CD4-positive, alpha-beta T cell (primary cell): ENCODE results near the gene ERBIN. TPM values are rescaled to one million over a fixed set of nuclear protein-coding genes. Genes with fewer than 3 reads are reported as not detected.
"Not testable (repeated sequence)": the region's sequence is repeated elsewhere in the genome, so short reads cannot be mapped to it uniquely, and the experiment has no call there.

Source experiments
- ATAC-seq: fragments of 200-7000 bp; cut with Tn5 transposase; one replicate; pipeline ENCODE4 v1.10.0; 2022; ENCODE audit warnings: mild to moderate bottlenecking; ENCODE audit not compliant: poor library complexity
- CTCF ChIA-PET: fragments of 350-600 bp; sonication (Branson Sonifier 250); formaldehyde crosslinking; loops from one replicate; lab custom pipeline; 2021; ENCODE audit warnings: antibody characterized with exemption, inconsistent platforms; lab: Charles Lee
- POLR2A ChIA-PET: fragments of 350-600 bp; sonication (Branson Sonifier 250); formaldehyde crosslinking; loops from one replicate; lab custom pipeline; 2021; ENCODE audit warnings: antibody characterized with exemption, inconsistent platforms; lab: Charles Lee
- DNase-seq, 14 experiments: peaks; one replicate each; pipeline ENCODE4 v3.0.0-alpha.2; 2013 to 2020; ENCODE audit warnings: mixed read lengths in 2 of 14
- H3K27ac ChIP-seq, 2 donors: one replicate each; pipeline versions ENCODE4 v1.5.1 to v1.7.0; 2013; ENCODE audit warnings: low read length in 2 of 2, low read depth in 1 of 2, mild to moderate bottlenecking in 1 of 2
- H3K27me3 ChIP-seq, 2 experiments: 1 replicate in 1 of 2; 2 replicates in 1 of 2; pipeline versions ENCODE4 v1.6.1 to v1.7.0; 2013; ENCODE audit warnings: low read length in 2 of 2, control low read depth in 1 of 2, mild to moderate bottlenecking in 1 of 2, moderate library complexity in 1 of 2; ENCODE audit not compliant: insufficient read depth in 2 of 2, control insufficient read depth in 1 of 2
- H3K36me3 ChIP-seq: one replicate; pipeline ENCODE4 v1.6.1; 2013; ENCODE audit warnings: low read length, control low read depth; ENCODE audit not compliant: insufficient read depth
- H3K4me1 ChIP-seq: one replicate; pipeline ENCODE4 v1.6.1; 2013; ENCODE audit warnings: low read length, control low read depth; ENCODE audit not compliant: insufficient read depth
- H3K4me3 ChIP-seq: one replicate; pipeline ENCODE4 v1.5.1; 2013; ENCODE audit warnings: mild to moderate bottlenecking, low read length, moderate library complexity
- H3K9me3 ChIP-seq, 2 experiments: 1 replicate in 1 of 2; 2 replicates in 1 of 2; pipeline versions ENCODE4 v1.6.1 to v1.7.0; 2013; ENCODE audit warnings: low read length in 2 of 2, mild to moderate bottlenecking in 2 of 2, control low read depth in 1 of 2, moderate library complexity in 1 of 2; ENCODE audit not compliant: control insufficient read depth in 1 of 2, insufficient read depth in 1 of 2
- H3K27ac Mint-ChIP-seq: one replicate; pipeline ENCODE4 v1.8.0; 2020; ENCODE audit warnings: mixed read lengths
- H3K27me3 Mint-ChIP-seq: one replicate; pipeline ENCODE4 v1.8.0; 2021; ENCODE audit warnings: mixed read lengths
- H3K36me3 Mint-ChIP-seq: one replicate; pipeline ENCODE4 v1.8.0; 2021; ENCODE audit warnings: low read depth, mixed read lengths
- H3K4me1 Mint-ChIP-seq: one replicate; pipeline ENCODE4 v1.8.0; 2021; ENCODE audit warnings: low read depth, mixed read lengths
- H3K4me3 Mint-ChIP-seq: one replicate; pipeline ENCODE4 v1.8.0; 2020; ENCODE audit warnings: mild to moderate bottlenecking, mixed read lengths
- H3K9me3 Mint-ChIP-seq: one replicate; pipeline ENCODE4 v1.8.0; 2020; ENCODE audit warnings: mixed read lengths
- intact Hi-C, 2 experiments: fragments of 100-400 bp; cut with DNase I in 1 of 2; cut with micrococcal nuclease in 1 of 2; formaldehyde crosslinking; loops; one replicate each; pipeline versions ENCODE4 v1.15.1 to v1.9.0; 2023 to 2025; cut with DNase I, micrococcal nuclease
- total RNA-seq, 174 experiments: library from RNA in 2 of 174; stranded (reverse) in 2 of 174; gene quantifications; one replicate each; pipeline ENCODE4 v1.2.3 and lab custom pipeline; 2021 to 2026
- TF ChIP-seq, protein P1 (sequence below): fragments of 200-600 bp; IDR thresholded peaks from one replicate; pipeline ENCODE4 v1.8.0; 2022; ENCODE audit warnings: antibody characterized with exemption, mild to moderate bottlenecking

ERBIN gene
- total RNA-seq, 2 experiments from 2014 or later = 94.7 to 96.9 TPM

DNA sequence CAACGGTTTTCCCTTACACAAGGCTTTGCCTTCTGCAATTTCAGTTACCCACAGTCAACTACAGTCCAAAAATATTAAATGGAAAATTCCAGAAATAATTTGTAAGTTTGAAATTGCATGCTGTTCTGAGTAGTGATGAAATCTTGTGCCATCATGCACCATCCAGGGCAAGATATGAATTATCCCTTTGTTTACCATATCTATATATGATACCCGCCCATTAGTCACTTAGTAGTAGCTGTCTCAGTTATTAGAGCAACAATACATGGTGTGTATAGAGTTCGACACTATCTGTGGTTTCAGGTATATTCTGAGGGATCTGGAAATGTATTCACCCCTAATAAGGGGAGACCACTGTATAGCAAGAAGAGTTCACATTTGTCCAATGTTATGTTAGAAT, 29.4 kb downstream of the ERBIN start:
- CTCF ChIA-PET = no interaction called here
- TF ChIP-seq, protein P1, sequence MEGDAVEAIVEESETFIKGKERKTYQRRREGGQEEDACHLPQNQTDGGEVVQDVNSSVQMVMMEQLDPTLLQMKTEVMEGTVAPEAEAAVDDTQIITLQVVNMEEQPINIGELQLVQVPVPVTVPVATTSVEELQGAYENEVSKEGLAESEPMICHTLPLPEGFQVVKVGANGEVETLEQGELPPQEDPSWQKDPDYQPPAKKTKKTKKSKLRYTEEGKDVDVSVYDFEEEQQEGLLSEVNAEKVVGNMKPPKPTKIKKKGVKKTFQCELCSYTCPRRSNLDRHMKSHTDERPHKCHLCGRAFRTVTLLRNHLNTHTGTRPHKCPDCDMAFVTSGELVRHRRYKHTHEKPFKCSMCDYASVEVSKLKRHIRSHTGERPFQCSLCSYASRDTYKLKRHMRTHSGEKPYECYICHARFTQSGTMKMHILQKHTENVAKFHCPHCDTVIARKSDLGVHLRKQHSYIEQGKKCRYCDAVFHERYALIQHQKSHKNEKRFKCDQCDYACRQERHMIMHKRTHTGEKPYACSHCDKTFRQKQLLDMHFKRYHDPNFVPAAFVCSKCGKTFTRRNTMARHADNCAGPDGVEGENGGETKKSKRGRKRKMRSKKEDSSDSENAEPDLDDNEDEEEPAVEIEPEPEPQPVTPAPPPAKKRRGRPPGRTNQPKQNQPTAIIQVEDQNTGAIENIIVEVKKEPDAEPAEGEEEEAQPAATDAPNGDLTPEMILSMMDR = no peak
- H3K27ac ChIP-seq = no peak overlapping the region
- peaks cover 52% of the 10 kb centered on the region for H3K36me3 Mint-ChIP-seq
- no peaks in the 10 kb centered on the region for H3K27me3 Mint-ChIP-seq
- no peak overlapping the region for H3K4me3 ChIP-seq
- intact Hi-C loops = no loop called here
- H3K36me3 ChIP-seq = peaks cover 5% of the 10 kb centered on the region
- POLR2A ChIA-PET = interaction anchor here (0.6 kb wide), 1 partner anchor 11 kb away, joined by 3 read pairs; no protein-coding TSS in a partner anchor
- ATAC-seq (no peak), DNase-seq (no peak)
- peaks cover 69% of the 10 kb centered on the region for H3K4me1 Mint-ChIP-seq
- no peaks in the 10 kb centered on the region for H3K9me3 Mint-ChIP-seq
- peak overlapping the region; percentile 1 for H3K27ac Mint-ChIP-seq
- no peaks in the 10 kb centered on the region for H3K27me3 ChIP-seq
- no peak overlapping the region for H3K4me3 Mint-ChIP-seq
- H3K4me1 ChIP-seq = peaks cover 6% of the 10 kb centered on the region
- peaks cover 0 to 11% of the 10 kb centered on the region in 2 experiments for H3K9me3 ChIP-seq

DNA sequence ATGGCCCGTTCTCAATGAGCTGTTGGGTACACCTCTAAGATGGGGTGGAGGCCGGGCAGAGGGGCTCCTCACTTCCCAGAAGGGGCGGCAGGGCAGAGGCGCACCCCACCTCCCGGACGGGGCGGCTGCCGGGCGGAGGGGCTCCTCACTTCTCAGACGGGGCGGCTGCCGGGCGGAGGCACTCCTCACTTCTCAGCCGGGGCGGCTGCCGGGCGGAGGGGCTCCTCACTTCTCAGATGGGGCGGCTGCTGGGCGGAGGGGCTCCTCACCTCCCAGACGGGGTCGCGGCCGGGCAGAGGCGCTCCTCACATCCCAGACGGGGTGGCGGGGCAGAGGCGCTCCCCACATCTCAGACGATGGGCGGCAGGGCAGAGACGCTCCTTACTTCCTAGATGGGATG, 31.3 kb downstream of the ERBIN start:
- Mint-ChIP-seq H3K4me1 (peaks cover 77% of the 10 kb centered on the region), H3K36me3 (peaks cover 47% of the 10 kb centered on the region)
- H3K27me3 ChIP-seq, ATAC-seq, H3K4me3 Mint-ChIP-seq, H3K27me3 Mint-ChIP-seq, H3K4me3 ChIP-seq, H3K9me3 Mint-ChIP-seq, POLR2A ChIA-PET, H3K27ac ChIP-seq, H3K4me1 ChIP-seq, intact Hi-C loops, DNase-seq, H3K36me3 ChIP-seq, CTCF ChIA-PET, H3K27ac Mint-ChIP-seq: not testable (repeated sequence)
- peaks cover 0 to 11% of the 10 kb centered on the region in 2 experiments for H3K9me3 ChIP-seq

DNA sequence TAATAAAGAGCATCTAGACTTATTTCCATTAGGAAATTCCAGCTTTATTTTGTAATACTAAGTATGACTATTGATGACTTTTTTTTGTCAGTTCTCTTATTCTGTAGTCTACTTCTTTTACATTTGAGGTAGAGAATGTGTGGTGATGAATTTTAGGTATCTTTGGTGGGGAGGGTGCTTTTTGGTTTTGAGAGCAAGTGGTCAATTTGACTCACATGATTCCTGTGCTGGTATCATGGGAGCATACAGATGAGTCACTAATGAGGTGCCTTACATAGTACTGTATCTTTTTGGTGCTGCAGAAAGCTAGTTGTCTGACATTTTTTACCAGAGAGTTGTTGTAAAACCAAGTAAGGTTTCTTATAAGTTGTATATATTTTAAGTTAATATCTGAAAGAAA, 35.3 kb downstream of the ERBIN start:
- H3K9me3 ChIP-seq = peaks cover 0 to 11% of the 10 kb centered on the region in 2 experiments
- H3K4me3 ChIP-seq = no peak overlapping the region
- intact Hi-C loops = no loop called here
- peak overlapping the region; percentile 21 for H3K27ac Mint-ChIP-seq
- H3K27me3 Mint-ChIP-seq = no peaks in the 10 kb centered on the region
- peak in 2 of 14 experiments; percentile 43 to 52 for DNase-seq
- no peaks in the 10 kb centered on the region for H3K9me3 Mint-ChIP-seq
- H3K4me1 Mint-ChIP-seq = peaks cover 68% of the 10 kb centered on the region
- no peak overlapping the region for H3K27ac ChIP-seq
- no peak for ATAC-seq
- H3K4me3 Mint-ChIP-seq = peak overlapping the region; percentile 18
- peaks cover 5% of the 10 kb centered on the region for H3K36me3 ChIP-seq
- peaks cover 34% of the 10 kb centered on the region for H3K36me3 Mint-ChIP-seq
- POLR2A ChIA-PET = interaction anchor here (0.6 to 0.7 kb wide), 2 partner anchors 26 to 121 kb away, joined by 3 read pairs; no protein-coding TSS in a partner anchor
- CTCF ChIA-PET = no interaction called here
- no peaks in the 10 kb centered on the region for H3K27me3 ChIP-seq
- H3K4me1 ChIP-seq = peaks cover 11% of the 10 kb centered on the region
- TF ChIP-seq, protein P1 = no peak
